Activated CD8-positive, alpha-beta memory T cell treated with anti-CD3 and anti-CD28 coated beads, Interleukin-2, amount 50 U/mL, for 24 hours (primary cell): ENCODE results near the gene SUCLG2.

ENCODE experiments used
- DNase-seq: peaks from one replicate; pipeline ENCODE4 v3.0.0-alpha.2; 2020; ENCODE audit errors: extremely low read depth

Gene SUCLG2

GRCh38 chr3:67384760-67385397 lies 269.5 kb downstream of the SUCLG2 start:
- no peak for DNase-seq

- no peak for DNase-seq
These were observed 270.4 kb downstream of the SUCLG2 start for GRCh38 chr3:67384016-67384415.

- no peak for DNase-seq
These were observed 271.0 kb downstream of the SUCLG2 start for GRCh38 chr3:67383379-67383778.

GRCh38 chr3:67382536-67382935 lies 271.9 kb downstream of the SUCLG2 start:
- DNase-seq = no peak

- no peak for DNase-seq
These were observed 272.6 kb downstream of the SUCLG2 start for GRCh38 chr3:67381667-67382272.

GRCh38 chr3:67380118-67380517 lies 274.3 kb downstream of the SUCLG2 start:
- DNase-seq = no peak

- no peak for DNase-seq
These were observed 277.1 kb downstream of the SUCLG2 start for GRCh38 chr3:67377299-67377698.

- no peak for DNase-seq
These were observed 278.0 kb downstream of the SUCLG2 start for GRCh38 chr3:67376416-67376815.

- no peak for DNase-seq
These were observed 278.4 kb downstream of the SUCLG2 start for GRCh38 chr3:67375976-67376375.

- DNase-seq = no peak
These were observed 291.7 kb downstream of the SUCLG2 start for GRCh38 chr3:67362686-67363085.

- DNase-seq = no peak
These were observed 292.6 kb downstream of the SUCLG2 start for GRCh38 chr3:67361770-67362169.

- no peak for DNase-seq
These were observed 293.1 kb downstream of the SUCLG2 start for GRCh38 chr3:67361323-67361722.

- DNase-seq = no peak
These were observed 296.6 kb downstream of the SUCLG2 start for GRCh38 chr3:67357610-67358458.

GRCh38 chr3:67349551-67350174 lies 304.7 kb downstream of the SUCLG2 start:
- DNase-seq = peak; percentile 18

GRCh38 chr3:67346081-67346480 lies 308.3 kb downstream of the SUCLG2 start:
- no peak for DNase-seq

- DNase-seq = no peak
These were observed 318.6 kb downstream of the SUCLG2 start for GRCh38 chr3:67335813-67336212.

GRCh38 chr3:67334588-67334987 lies 319.8 kb downstream of the SUCLG2 start:
- DNase-seq = no peak

- no peak for DNase-seq
These were observed 325.1 kb downstream of the SUCLG2 start for GRCh38 chr3:67329358-67329757.

GRCh38 chr3:67327582-67327981 lies 326.8 kb downstream of the SUCLG2 start:
- DNase-seq = no peak

GRCh38 chr3:67325231-67325630 lies 329.2 kb downstream of the SUCLG2 start:
- no peak for DNase-seq
